Measurements from ENCODE around the gene PRSS33. TPM values are rescaled to one million over a fixed set of nuclear protein-coding genes. Genes with fewer than 3 reads are reported as not detected.

The PRSS33 gene
- total and polyA plus RNA-seq, 8 donors, result 0.13 to 0.75 (median 0.25) TPM; not detected in 2

DNA sequence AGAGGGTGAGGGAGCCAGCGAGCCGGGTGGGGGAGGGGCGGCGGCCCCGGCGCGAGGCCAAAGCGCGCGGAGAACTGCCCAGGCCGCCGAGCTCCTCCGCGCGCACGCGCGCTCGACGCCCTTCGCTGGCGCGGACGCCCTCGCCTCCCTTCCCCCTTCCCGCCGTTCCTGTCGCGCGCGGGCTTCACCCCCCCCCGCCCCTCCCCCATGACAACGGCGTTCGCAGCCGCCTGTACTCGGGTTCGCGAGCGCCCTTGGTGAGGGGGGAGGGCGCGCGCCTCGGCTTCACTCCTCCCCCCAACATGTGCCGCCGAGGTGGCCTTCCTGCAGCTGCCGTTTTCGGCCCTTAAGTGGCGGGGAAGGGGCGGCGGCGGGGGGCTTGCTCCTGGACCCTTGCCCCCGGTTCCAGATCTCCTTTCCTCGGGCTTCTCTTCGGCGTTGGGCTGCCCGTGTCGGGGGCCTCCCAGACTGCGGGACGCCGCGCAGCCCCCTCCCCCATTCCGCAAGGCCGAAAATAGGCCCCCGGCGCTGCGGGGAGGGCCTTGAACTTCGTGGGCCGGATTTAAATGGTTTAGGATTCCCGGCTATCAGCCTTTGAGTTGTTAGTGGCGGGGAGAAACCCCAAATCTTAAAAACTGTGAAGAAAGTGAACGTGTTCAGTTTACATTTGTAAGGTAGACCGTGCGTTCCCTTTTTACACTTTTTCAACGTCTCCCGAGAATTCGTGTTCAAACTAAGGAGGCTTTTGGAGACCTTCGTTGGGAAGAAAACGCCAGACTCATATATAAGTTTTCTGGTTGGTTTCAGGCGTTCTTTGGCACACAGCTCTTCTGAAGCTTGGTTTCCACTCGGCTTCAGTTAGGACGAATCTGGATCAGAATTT is 34.3 kb downstream of the PRSS33 start:
- Histone ChIP-seq H3K4me1 (peaks cover 32 to 45% of the 10 kb centered on the region in 2 donors), H3K4me3 (peak overlapping the region; percentile 87 to 99), H3K27ac (peak overlapping the region; percentile 100), H3K27me3 (no peaks in the 10 kb centered on the region), H3K36me3 (peaks cover 0 to 22% of the 10 kb centered on the region in 2 donors), H3K9me3 (no peaks in the 10 kb centered on the region)
- intact Hi-C loops (cut with DNase I), result no loop called here
- peak in 3 of 4 donors; percentile 83 to 92 (median 92) for DNase-seq
- peak; percentile 81 for ATAC-seq
- TF ChIP-seq, protein P1, sequence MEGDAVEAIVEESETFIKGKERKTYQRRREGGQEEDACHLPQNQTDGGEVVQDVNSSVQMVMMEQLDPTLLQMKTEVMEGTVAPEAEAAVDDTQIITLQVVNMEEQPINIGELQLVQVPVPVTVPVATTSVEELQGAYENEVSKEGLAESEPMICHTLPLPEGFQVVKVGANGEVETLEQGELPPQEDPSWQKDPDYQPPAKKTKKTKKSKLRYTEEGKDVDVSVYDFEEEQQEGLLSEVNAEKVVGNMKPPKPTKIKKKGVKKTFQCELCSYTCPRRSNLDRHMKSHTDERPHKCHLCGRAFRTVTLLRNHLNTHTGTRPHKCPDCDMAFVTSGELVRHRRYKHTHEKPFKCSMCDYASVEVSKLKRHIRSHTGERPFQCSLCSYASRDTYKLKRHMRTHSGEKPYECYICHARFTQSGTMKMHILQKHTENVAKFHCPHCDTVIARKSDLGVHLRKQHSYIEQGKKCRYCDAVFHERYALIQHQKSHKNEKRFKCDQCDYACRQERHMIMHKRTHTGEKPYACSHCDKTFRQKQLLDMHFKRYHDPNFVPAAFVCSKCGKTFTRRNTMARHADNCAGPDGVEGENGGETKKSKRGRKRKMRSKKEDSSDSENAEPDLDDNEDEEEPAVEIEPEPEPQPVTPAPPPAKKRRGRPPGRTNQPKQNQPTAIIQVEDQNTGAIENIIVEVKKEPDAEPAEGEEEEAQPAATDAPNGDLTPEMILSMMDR (IDR thresholded peaks at IDR 0.05), result no peak

DNA sequence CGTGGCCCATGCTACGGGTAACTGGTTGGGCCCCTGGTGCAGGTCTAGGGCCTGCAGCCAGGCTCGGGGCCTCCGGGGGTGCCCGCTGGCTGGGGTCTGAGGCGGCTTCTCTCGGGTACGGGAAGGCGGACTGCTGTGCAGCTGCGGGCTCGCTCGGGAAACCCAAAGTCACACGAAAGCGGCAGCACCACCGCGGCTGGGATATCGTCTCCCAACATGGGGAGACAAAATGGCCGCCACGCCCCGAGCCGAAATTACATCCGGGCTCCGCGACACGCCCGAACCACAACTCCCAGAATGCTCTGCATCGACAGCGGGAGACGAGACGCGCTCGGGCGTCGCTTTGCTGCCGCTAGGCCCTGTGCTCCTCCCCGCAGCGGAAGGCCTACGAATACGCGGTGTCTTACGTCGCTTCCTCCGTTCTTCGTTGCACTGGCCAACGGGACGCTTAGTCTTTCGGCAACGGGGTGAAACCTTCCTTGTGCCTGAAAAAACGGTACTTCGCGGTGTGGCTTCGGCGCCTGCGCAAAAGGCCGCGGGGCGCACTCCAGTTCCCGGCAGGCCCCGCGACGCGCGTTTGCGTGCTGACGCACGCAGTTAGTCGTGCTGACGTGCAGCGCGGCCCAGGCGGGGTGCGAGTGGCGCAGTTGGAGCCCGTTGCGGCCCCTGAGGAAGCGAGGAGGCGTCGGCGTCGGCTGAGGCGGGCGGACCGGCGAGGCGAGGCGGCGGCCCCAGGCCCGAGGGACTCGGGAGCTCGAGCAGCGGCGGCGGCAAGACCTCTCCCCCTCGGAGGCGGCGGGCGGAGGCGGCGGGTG is 35.1 kb downstream of the PRSS33 start, which contains the start of gene SRRM2:
Gene SRRM2, plus strand, starts transcription at position 604 of the 815 bp plus-strand sequence. CDS start 3,727 bp downstream, outside the sequence.
- Histone ChIP-seq H3K4me3 (peak within 1 kb of the TSS; percentile 87 to 99), H3K36me3 (peaks cover 0 to 13% of the 10 kb centered on the region in 2 donors), H3K4me1 (peaks cover 32 to 45% of the 10 kb centered on the region in 2 donors), H3K27ac (peak within 1 kb of the TSS; percentile 100), H3K9me3 (no peaks in the 10 kb centered on the region), H3K27me3 (no peaks in the 10 kb centered on the region)
- ATAC-seq (peak; percentile 93), DNase-seq (peak; percentile 95 to 100 (median 98))
- TF ChIP-seq, protein P1 (IDR thresholded peaks at IDR 0.05), result peak in 1 of 2 donors; percentile 20
- intact Hi-C loops (cut with DNase I), result no loop called here

DNA sequence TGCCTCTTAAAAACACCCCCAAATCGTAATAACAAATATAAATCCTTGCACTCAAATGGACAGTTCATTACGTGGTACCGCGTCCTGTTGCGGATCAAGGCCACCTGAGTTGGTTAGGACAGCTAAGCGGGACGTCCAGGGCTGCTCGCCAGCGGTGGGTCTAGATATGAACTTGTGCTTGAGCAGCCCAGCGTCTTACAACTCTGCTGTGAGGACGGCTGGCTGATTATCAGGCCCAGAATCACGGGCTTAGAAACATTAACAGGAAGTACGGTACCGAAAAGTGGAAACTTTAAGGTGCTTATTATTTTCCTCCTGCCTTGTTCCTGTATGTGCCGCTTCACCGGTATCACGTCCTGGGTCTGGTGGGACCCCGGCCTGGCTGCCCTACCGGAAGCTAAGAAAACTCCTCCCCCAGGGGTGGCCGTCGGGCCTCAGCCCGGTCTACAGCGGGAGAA is 35.8 kb downstream of the PRSS33 start:
- Histone ChIP-seq H3K4me3 (peak overlapping the region; percentile 87 to 99), H3K9me3 (no peaks in the 10 kb centered on the region), H3K27me3 (no peaks in the 10 kb centered on the region), H3K4me1 (peaks cover 32 to 39% of the 10 kb centered on the region in 2 donors), H3K36me3 (peaks cover 0 to 7% of the 10 kb centered on the region in 2 donors), H3K27ac (peak overlapping the region; percentile 100)
- DNase-seq, result no peak
- TF ChIP-seq, protein P1 (IDR thresholded peaks at IDR 0.05), result no peak
- ATAC-seq, result no peak
- intact Hi-C loops (cut with DNase I), result no loop called here

DNA sequence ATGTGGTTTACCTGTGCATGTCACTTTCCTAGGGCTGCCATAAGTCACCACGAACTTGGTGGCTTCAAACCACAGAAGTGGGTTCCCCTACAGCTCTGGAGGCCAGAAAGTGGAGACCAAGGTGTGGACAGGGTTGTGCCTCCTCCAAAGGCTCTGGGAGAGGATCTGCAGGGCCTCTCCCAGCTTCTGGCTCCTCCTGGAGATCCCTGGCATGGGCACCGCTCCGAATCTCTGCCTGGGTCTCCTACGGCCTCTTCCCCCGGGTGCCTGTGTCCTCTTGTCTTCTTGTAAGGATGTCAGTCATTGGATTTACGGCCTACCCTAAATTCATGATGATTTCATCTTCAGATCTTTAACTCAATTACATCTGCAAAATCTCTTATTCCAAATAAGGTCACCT is 37.4 kb downstream of the PRSS33 start:
- intact Hi-C loops (cut with DNase I), result no loop called here
- ATAC-seq, result no peak

More for the DNA sequence above, 37.4 kb downstream of the PRSS33 start:
- H3K9me3 ChIP-seq, result no peaks in the 10 kb centered on the region
- H3K4me3 ChIP-seq, result no peak overlapping the region
- H3K27me3 ChIP-seq, result no peaks in the 10 kb centered on the region
- TF ChIP-seq, protein P1 (IDR thresholded peaks at IDR 0.05), result no peak
- no peak for DNase-seq
- H3K27ac ChIP-seq, result no peak overlapping the region
- no peaks in the 10 kb centered on the region for H3K36me3 ChIP-seq
- H3K4me1 ChIP-seq, result peaks cover 15 to 23% of the 10 kb centered on the region in 2 donors

Data from left lung (tissue), 10 donors.